Fibroblast of lung (primary cell): Measurements from ENCODE around the gene AFF4.

Experiments
- EZH2 ChIP-seq: IDR thresholded peaks from 2 replicates; pipeline ENCODE4 v1.5.1; 2012; ENCODE audit warnings: low read length, control low read depth, mild to moderate bottlenecking; ENCODE audit errors: missing control alignments
- TF ChIP-seq, protein P1 (sequence below), 2 donors: IDR thresholded peaks in 1 of 2; conservative IDR thresholded peaks in 1 of 2; 1 replicate in 1 of 2; 2 replicates in 1 of 2; pipeline ENCODE4 v1.5.1; 2011 to 2012; ENCODE audit warnings: low read length in 2 of 2, control low read depth in 1 of 2, inconsistent platforms in 1 of 2, low read depth in 1 of 2, mild to moderate bottlenecking in 1 of 2

- TF ChIP-seq, protein P1, sequence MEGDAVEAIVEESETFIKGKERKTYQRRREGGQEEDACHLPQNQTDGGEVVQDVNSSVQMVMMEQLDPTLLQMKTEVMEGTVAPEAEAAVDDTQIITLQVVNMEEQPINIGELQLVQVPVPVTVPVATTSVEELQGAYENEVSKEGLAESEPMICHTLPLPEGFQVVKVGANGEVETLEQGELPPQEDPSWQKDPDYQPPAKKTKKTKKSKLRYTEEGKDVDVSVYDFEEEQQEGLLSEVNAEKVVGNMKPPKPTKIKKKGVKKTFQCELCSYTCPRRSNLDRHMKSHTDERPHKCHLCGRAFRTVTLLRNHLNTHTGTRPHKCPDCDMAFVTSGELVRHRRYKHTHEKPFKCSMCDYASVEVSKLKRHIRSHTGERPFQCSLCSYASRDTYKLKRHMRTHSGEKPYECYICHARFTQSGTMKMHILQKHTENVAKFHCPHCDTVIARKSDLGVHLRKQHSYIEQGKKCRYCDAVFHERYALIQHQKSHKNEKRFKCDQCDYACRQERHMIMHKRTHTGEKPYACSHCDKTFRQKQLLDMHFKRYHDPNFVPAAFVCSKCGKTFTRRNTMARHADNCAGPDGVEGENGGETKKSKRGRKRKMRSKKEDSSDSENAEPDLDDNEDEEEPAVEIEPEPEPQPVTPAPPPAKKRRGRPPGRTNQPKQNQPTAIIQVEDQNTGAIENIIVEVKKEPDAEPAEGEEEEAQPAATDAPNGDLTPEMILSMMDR (conservative IDR thresholded peaks at IDR 0.05 in 1 of 2, IDR thresholded peaks at IDR 0.05 in 1 of 2; ENCODE audit: low read depth in 1 of 2, low read length in 2 of 2) = no peak
- TF ChIP-seq EZH2 = no peak
Observed at GRCh38 chr5:132951897-132952296, 11.5 kb downstream of the AFF4 start.
